Fibroblast of mammary gland (primary cell): ENCODE measurements around the gene PRSS3.
A peak's percentile ranks its signal among the peaks of the same experiment; 100 is the strongest.
"Not testable (repeated sequence)": the region's sequence is repeated elsewhere in the genome, so short reads cannot be mapped to it uniquely, and the experiment has no call there.

Source experiments
- DNase-seq: peaks from one replicate; pipeline ENCODE4 v3.0.0-alpha.2; 2010; ENCODE audit warnings: low read depth
- H3K4me3 ChIP-seq: 2 replicates; pipeline ENCODE4 v1.5.1; 2011; ENCODE audit warnings: low read depth, mild to moderate bottlenecking, low read length, moderate library complexity; ENCODE audit not compliant: control insufficient read depth
- TF ChIP-seq, protein P1 (sequence below): conservative IDR thresholded peaks from 2 replicates; pipeline ENCODE4 v1.5.1; 2011; ENCODE audit warnings: low read depth, low read length, inconsistent platforms; ENCODE audit not compliant: control insufficient read depth, insufficient read depth

The PRSS3 gene

DNA sequence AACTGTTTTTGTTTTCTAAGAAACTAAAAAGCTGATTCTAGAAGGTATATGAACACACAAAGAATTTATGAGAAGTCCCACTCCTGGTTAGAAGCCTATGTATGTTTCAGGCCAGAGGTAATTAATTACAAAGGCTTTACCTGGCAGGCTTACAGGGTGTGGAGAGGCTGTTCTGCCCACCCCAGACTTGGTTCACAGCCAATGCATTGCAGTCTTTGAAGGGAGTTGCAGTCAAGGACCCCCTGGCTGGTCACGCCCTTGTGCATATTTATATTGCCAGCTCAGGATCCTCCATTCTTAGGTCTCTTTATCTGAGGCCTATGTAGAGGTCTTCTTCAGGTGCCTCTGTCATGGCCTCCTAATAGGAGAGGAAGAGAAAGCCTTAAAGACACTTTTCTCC, 13.6 kb upstream of the PRSS3 start:
- TF ChIP-seq, protein P1, sequence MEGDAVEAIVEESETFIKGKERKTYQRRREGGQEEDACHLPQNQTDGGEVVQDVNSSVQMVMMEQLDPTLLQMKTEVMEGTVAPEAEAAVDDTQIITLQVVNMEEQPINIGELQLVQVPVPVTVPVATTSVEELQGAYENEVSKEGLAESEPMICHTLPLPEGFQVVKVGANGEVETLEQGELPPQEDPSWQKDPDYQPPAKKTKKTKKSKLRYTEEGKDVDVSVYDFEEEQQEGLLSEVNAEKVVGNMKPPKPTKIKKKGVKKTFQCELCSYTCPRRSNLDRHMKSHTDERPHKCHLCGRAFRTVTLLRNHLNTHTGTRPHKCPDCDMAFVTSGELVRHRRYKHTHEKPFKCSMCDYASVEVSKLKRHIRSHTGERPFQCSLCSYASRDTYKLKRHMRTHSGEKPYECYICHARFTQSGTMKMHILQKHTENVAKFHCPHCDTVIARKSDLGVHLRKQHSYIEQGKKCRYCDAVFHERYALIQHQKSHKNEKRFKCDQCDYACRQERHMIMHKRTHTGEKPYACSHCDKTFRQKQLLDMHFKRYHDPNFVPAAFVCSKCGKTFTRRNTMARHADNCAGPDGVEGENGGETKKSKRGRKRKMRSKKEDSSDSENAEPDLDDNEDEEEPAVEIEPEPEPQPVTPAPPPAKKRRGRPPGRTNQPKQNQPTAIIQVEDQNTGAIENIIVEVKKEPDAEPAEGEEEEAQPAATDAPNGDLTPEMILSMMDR = no peak
- no peak for DNase-seq
- no peak overlapping the region for H3K4me3 ChIP-seq

GRCh38 chr9:33782395-33783152, 12.8 kb upstream of the PRSS3 start:
- TF ChIP-seq, protein P1 = no peak
- peak; percentile 59 for DNase-seq
- no peak overlapping the region for H3K4me3 ChIP-seq

- H3K4me3 ChIP-seq = no peak overlapping the region
- peak; percentile 36 for DNase-seq
- TF ChIP-seq, protein P1 = peak; percentile 42
Measured at GRCh38 chr9:33785914-33786313, 9.4 kb upstream of the PRSS3 start.

DNA sequence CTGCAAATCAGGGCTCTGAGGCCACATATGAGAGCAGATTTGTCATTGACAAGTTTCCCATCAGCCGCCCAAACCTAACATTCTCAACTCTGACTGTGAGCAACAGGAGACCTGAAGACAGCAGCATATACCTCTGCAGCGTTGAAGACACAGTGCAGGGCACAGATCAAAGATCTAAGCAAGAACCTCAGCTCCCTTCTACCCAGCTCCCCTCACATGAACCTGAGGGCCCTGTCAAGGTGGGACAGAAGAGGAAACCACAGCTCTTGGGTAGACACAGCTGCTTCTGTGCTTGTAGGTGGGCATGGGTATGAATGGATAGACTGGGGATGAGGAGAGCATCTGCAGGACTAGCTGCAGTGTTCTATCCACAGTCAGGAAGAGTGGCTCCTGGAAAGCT, 8.7 kb upstream of the PRSS3 start:
- no peak for DNase-seq
- TF ChIP-seq, protein P1 = no peak

GRCh38 chr9:33787839-33788238, 7.5 kb upstream of the PRSS3 start:
- no peak overlapping the region for H3K4me3 ChIP-seq
- TF ChIP-seq, protein P1 = no peak
- no peak for DNase-seq

More for the DNA sequence above, 8.7 kb upstream of the PRSS3 start:
- no peak overlapping the region for H3K4me3 ChIP-seq

- DNase-seq, H3K4me3 ChIP-seq: not testable (repeated sequence)
Measured at GRCh38 chr9:33789429-33789828, 5.9 kb upstream of the PRSS3 start.

DNA sequence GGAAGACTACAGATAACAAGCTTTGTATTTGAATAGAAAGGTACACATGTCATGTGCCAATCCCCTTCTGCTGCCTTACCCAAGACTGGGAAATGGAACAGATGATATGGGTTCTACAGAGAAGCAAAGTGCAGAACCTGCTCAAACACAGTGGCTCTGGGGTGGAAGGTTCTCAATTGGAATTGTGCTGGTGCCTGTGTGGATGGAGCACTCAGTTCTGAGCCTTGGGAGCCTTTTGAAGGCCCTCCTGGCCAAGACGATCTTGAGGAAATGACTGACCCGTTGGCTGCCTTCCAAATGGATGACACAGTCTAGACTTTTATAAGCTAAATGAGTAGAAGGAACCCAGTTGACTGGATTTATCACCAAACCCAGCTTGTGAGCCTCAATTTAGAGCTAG, 4.2 kb upstream of the PRSS3 start:
- no peak overlapping the region for H3K4me3 ChIP-seq
- DNase-seq = peak; percentile 84
- TF ChIP-seq, protein P1 = no peak

DNA sequence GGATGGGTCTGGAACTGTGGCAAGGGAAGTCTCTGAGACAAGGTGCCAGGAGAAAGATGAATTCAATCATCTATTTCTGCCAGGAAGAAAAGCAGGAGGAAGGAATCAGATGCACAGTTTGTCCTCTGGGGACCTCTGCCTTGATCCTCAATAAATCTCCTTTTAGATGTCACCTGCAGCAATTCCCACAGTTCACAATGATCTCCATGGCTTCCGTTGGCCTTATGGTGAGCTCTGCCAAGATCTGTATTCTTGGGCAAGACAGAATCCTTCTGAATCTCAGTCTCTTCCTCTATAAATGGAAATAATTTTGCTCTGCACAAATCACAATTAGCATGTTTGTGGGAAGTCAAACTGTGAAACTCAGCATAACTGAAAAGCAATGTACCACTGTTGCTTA, 1.9 kb upstream of the PRSS3 start:
- not testable (repeated sequence) for H3K4me3 ChIP-seq, DNase-seq
